Progenitor cell of endocrine pancreas (in vitro differentiated cells): ENCODE data around the gene SPINK4. TPM values are rescaled to one million over a fixed set of nuclear protein-coding genes. Genes with fewer than 3 reads are reported as not detected.
A peak's percentile ranks its signal among the peaks of the same experiment; 100 is the strongest.

Experiments
- DNase-seq: peaks from one replicate; pipeline ENCODE4 v3.0.0; 2021; ENCODE audit warnings: low spot score; ENCODE audit not compliant: unreplicated experiment
- H3K27ac Mint-ChIP-seq: 2 replicates; pipeline ENCODE4 v1.8.0; 2021; ENCODE audit warnings: mild to moderate bottlenecking, moderate library complexity, mixed read lengths
- H3K27me3 Mint-ChIP-seq: 2 replicates; pipeline ENCODE4 v1.8.0; 2021; ENCODE audit warnings: mixed read lengths
- H3K36me3 Mint-ChIP-seq: 2 replicates; pipeline ENCODE4 v1.8.0; 2022; ENCODE audit warnings: mixed read lengths; ENCODE audit not compliant: insufficient read depth
- H3K4me1 Mint-ChIP-seq: 2 replicates; pipeline ENCODE4 v1.8.0; 2021; ENCODE audit warnings: low read depth, mixed read lengths
- H3K4me3 Mint-ChIP-seq: 2 replicates; pipeline ENCODE4 v1.8.0; 2021; ENCODE audit warnings: low read depth, mild to moderate bottlenecking, moderate library complexity, mixed read lengths
- H3K9me3 Mint-ChIP-seq: 2 replicates; pipeline ENCODE4 v1.8.0; 2021; ENCODE audit warnings: low read depth, mixed read lengths
- total RNA-seq: library from RNA; stranded (reverse); gene quantifications from 2 replicates; pipeline ENCODE4 v1.2.1, GENCODE V29; 2021
- TF ChIP-seq, protein P1 (sequence below): fragments of 200-600 bp; sonication (generic); IDR thresholded peaks from one replicate; pipeline ENCODE4 v1.5.0; 2021; ENCODE audit warnings: antibody characterized with exemption, mild to moderate bottlenecking; ENCODE audit not compliant: unreplicated experiment

The SPINK4 gene
- total RNA-seq, 1 donor from 2014 or later = not detected

DNA sequence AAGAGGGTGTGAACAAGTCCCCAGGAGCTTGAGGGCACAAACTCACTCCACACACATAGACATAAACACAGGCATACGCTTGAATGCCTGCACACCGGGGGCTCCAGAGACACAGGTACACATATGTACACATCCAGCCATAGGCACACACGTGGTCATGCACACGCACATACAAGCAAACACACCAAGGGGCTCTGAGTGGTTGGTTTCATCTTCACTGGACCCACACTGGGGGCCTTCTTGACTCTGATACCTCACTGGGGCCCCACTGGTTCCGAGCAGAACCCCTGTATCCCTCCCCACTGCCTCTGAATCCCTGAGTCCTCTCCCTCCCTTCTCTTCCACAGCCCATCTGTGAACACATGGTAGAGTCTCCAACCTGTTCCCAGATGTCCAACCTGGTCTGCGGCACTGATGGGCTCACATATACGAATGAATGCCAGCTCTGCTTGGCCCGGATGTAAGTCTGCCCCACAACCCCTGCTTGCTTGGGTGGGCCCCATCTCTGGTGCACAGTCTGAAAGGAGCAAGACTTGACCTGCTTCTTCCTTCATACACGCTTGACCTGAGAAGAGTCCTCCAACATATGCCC, 6.4 kb downstream of the SPINK4 start:
- TF ChIP-seq, protein P1, sequence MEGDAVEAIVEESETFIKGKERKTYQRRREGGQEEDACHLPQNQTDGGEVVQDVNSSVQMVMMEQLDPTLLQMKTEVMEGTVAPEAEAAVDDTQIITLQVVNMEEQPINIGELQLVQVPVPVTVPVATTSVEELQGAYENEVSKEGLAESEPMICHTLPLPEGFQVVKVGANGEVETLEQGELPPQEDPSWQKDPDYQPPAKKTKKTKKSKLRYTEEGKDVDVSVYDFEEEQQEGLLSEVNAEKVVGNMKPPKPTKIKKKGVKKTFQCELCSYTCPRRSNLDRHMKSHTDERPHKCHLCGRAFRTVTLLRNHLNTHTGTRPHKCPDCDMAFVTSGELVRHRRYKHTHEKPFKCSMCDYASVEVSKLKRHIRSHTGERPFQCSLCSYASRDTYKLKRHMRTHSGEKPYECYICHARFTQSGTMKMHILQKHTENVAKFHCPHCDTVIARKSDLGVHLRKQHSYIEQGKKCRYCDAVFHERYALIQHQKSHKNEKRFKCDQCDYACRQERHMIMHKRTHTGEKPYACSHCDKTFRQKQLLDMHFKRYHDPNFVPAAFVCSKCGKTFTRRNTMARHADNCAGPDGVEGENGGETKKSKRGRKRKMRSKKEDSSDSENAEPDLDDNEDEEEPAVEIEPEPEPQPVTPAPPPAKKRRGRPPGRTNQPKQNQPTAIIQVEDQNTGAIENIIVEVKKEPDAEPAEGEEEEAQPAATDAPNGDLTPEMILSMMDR = no peak
- Mint-ChIP-seq H3K36me3 (peaks cover 3% of the 10 kb centered on the region), H3K27ac (no peak overlapping the region), H3K4me3 (no peak overlapping the region), H3K27me3 (no peaks in the 10 kb centered on the region), H3K4me1 (no peaks in the 10 kb centered on the region), H3K9me3 (no peaks in the 10 kb centered on the region)
- no peak for DNase-seq

- TF ChIP-seq, protein P1 = no peak
- Mint-ChIP-seq H3K4me3 (no peak overlapping the region), H3K4me1 (no peaks in the 10 kb centered on the region)
Observed at GRCh38 chr9:33248606-33249005, 8.6 kb downstream of the SPINK4 start.

GRCh38 chr9:33249087-33249658, 9.2 kb downstream of the SPINK4 start:
- Mint-ChIP-seq H3K27ac (no peak overlapping the region), H3K4me3 (no peak overlapping the region), H3K4me1 (no peaks in the 10 kb centered on the region), H3K36me3 (peaks cover 9% of the 10 kb centered on the region), H3K27me3 (no peaks in the 10 kb centered on the region), H3K9me3 (no peaks in the 10 kb centered on the region)
- TF ChIP-seq, protein P1 = no peak
- DNase-seq = no peak

More at GRCh38 chr9:33248606-33249005, 8.6 kb downstream of the SPINK4 start:
- H3K27ac Mint-ChIP-seq = no peak overlapping the region
- no peak for DNase-seq
- no peaks in the 10 kb centered on the region for H3K27me3 Mint-ChIP-seq
- H3K9me3 Mint-ChIP-seq = no peaks in the 10 kb centered on the region
- peaks cover 9% of the 10 kb centered on the region for H3K36me3 Mint-ChIP-seq

DNA sequence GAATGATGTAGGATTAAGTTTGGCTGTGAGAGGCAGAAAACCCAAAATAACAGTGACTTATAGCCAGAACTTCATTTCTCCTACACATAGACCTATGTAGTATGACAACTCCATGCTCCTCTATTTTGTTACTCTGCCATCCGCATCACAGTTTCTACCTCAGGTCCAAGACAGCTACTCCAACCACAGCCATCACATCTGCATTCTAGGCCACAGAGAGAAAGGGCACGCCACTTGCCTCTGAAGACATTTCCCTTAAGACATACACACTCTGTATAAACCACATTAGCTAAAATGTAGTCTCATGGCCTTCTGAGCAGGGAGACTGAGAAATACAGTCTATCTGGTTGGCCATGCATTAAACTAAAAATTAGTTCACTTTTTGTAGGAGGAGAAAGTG, 10.0 kb downstream of the SPINK4 start:
- no peak for DNase-seq
- no peaks in the 10 kb centered on the region for H3K9me3 Mint-ChIP-seq
- peaks cover 12% of the 10 kb centered on the region for H3K36me3 Mint-ChIP-seq
- no peak overlapping the region for H3K4me3 Mint-ChIP-seq
- H3K4me1 Mint-ChIP-seq = no peaks in the 10 kb centered on the region
- H3K27ac Mint-ChIP-seq = no peak overlapping the region
- H3K27me3 Mint-ChIP-seq = no peaks in the 10 kb centered on the region
- TF ChIP-seq, protein P1 = no peak

DNA sequence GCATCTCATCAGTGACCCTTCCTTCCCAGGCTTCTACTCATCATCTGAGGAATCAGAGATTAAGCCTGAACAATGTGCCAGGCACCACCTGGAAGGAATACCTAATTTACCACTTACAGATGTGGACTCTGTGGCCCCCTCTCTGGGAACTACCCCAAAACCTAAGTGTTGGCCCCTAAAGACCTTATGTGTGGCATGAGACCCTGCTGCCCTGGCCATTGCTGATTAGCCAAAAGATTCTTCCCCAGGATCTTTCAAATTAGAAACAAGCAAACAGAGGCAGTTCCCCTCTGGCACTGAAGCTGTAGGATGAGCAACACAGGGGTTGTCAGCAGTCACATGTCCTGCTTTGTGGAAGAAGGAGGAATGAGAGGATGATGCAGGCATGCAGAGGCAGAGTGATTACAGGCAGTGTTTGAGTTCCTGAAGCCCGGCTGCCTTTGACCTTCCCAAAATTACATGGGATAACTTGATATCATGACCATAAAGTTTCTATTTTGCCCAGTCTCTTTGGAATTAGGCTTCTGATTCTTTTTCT, 10.6 kb downstream of the SPINK4 start:
- Mint-ChIP-seq H3K9me3 (no peaks in the 10 kb centered on the region), H3K4me1 (no peaks in the 10 kb centered on the region), H3K27me3 (no peaks in the 10 kb centered on the region), H3K36me3 (peaks cover 12% of the 10 kb centered on the region), H3K4me3 (no peak overlapping the region), H3K27ac (peak overlapping the region; percentile 52)
- DNase-seq = no peak
- TF ChIP-seq, protein P1 = no peak
